ENCODE results near the gene GUCA2A.
A peak's percentile ranks its signal among the peaks of the same experiment; 100 is the strongest.

GUCA2A gene

GRCh38 chr1:42152907-42153600, 11.5 kb downstream of the GUCA2A start, which contains the start of gene GUCA2B:
GUCA2B (plus strand) TSS chr1:42153410; CDS start chr1:42153451, 41 bp downstream.
- no peak for DNase-seq

- no peak for DNase-seq
Measured at GRCh38 chr1:42152119-42152518, 12.4 kb downstream of the GUCA2A start.

GRCh38 chr1:42150651-42151050, 13.9 kb downstream of the GUCA2A start:
- no peak for DNase-seq

GRCh38 chr1:42148166-42148565, 16.4 kb downstream of the GUCA2A start:
- DNase-seq: no peak

- DNase-seq: peak; percentile 78
Measured at GRCh38 chr1:42146626-42147320, 17.8 kb downstream of the GUCA2A start.

- no peak for DNase-seq
Measured at GRCh38 chr1:42145764-42146625, 18.6 kb downstream of the GUCA2A start.

GRCh38 chr1:42145389-42145716, 19.2 kb downstream of the GUCA2A start:
- no peak for DNase-seq

- DNase-seq: no peak
Measured at GRCh38 chr1:42144711-42145388, 19.7 kb downstream of the GUCA2A start.

GRCh38 chr1:42143896-42144710, 20.4 kb downstream of the GUCA2A start:
- no peak for DNase-seq

GRCh38 chr1:42142894-42143675, 21.5 kb downstream of the GUCA2A start:
- DNase-seq: peak; percentile 94

- no peak for DNase-seq
Measured at GRCh38 chr1:42141978-42142377, 22.6 kb downstream of the GUCA2A start.

- DNase-seq: no peak
Measured at GRCh38 chr1:42140191-42140590, 24.4 kb downstream of the GUCA2A start.

GRCh38 chr1:42139444-42139843, 25.1 kb downstream of the GUCA2A start:
- no peak for DNase-seq

GRCh38 chr1:42138586-42138985, 26.0 kb downstream of the GUCA2A start:
- no peak for DNase-seq

GRCh38 chr1:42137766-42138165, 26.8 kb downstream of the GUCA2A start:
- peak; percentile 73 for DNase-seq

- no peak for DNase-seq
Measured at GRCh38 chr1:42136466-42136865, 28.1 kb downstream of the GUCA2A start.

- peak; percentile 86 for DNase-seq
Measured at GRCh38 chr1:42135426-42135825, 29.1 kb downstream of the GUCA2A start.

GRCh38 chr1:42133809-42134526, 30.6 kb downstream of the GUCA2A start:
- no peak for DNase-seq

GRCh38 chr1:42133390-42133789, 31.2 kb downstream of the GUCA2A start:
- DNase-seq: no peak

- DNase-seq: no peak
Measured at GRCh38 chr1:42130061-42130660, 34.4 kb downstream of the GUCA2A start.

All from DMS79 treated with DMSO at 0.1 percent for 48 hours (cell line).